ENCODE data around the gene TMEM203.

Gene TMEM203

GRCh38 chr9:137181680-137182079, 23.8 kb downstream of the TMEM203 start:
- H3K4me3 ChIP-seq (replicated peaks; ENCODE audit: insufficient read depth, low read length): no peak overlapping the region
- H3K27ac ChIP-seq (replicated peaks): no peak overlapping the region
- no peaks in the 10 kb centered on the region for H3K27me3 ChIP-seq (ENCODE audit: insufficient read depth, poor library complexity, severe bottlenecking)
- DNase-seq (ENCODE audit: low read depth in 1 of 2, low spot score in 1 of 2): no peak
- no peak for TF ChIP-seq POLR2AphosphoS5 (IDR thresholded peaks at IDR 0.05; ENCODE audit: low read depth)

GRCh38 chr9:137180491-137180890, 25.0 kb downstream of the TMEM203 start:
- no peak for DNase-seq (ENCODE audit: low read depth in 1 of 2, low spot score in 1 of 2)
- TF ChIP-seq POLR2AphosphoS5 (IDR thresholded peaks at IDR 0.05; ENCODE audit: low read depth): no peak
- TF ChIP-seq SPI1 (IDR thresholded peaks at IDR 0.05; ENCODE audit: borderline replicate concordance, low read depth): no peak
- TF ChIP-seq, protein P1, sequence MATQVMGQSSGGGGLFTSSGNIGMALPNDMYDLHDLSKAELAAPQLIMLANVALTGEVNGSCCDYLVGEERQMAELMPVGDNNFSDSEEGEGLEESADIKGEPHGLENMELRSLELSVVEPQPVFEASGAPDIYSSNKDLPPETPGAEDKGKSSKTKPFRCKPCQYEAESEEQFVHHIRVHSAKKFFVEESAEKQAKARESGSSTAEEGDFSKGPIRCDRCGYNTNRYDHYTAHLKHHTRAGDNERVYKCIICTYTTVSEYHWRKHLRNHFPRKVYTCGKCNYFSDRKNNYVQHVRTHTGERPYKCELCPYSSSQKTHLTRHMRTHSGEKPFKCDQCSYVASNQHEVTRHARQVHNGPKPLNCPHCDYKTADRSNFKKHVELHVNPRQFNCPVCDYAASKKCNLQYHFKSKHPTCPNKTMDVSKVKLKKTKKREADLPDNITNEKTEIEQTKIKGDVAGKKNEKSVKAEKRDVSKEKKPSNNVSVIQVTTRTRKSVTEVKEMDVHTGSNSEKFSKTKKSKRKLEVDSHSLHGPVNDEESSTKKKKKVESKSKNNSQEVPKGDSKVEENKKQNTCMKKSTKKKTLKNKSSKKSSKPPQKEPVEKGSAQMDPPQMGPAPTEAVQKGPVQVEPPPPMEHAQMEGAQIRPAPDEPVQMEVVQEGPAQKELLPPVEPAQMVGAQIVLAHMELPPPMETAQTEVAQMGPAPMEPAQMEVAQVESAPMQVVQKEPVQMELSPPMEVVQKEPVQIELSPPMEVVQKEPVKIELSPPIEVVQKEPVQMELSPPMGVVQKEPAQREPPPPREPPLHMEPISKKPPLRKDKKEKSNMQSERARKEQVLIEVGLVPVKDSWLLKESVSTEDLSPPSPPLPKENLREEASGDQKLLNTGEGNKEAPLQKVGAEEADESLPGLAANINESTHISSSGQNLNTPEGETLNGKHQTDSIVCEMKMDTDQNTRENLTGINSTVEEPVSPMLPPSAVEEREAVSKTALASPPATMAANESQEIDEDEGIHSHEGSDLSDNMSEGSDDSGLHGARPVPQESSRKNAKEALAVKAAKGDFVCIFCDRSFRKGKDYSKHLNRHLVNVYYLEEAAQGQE (IDR thresholded peaks at IDR 0.05; ENCODE audit: insufficient replicate concordance, low read depth): no peak
- no peak for TF ChIP-seq GABPA (IDR thresholded peaks at IDR 0.05; ENCODE audit: low read depth)
- no peak for TF ChIP-seq CTCF (IDR thresholded peaks at IDR 0.05; ENCODE audit: insufficient read depth, low read length)
- Histone ChIP-seq H3K27me3 (ENCODE audit: insufficient read depth, poor library complexity, severe bottlenecking) (no peaks in the 10 kb centered on the region), H3K27ac (replicated peaks) (no peak overlapping the region), H3K4me3 (replicated peaks; ENCODE audit: insufficient read depth, low read length) (no peak overlapping the region)

DNA sequence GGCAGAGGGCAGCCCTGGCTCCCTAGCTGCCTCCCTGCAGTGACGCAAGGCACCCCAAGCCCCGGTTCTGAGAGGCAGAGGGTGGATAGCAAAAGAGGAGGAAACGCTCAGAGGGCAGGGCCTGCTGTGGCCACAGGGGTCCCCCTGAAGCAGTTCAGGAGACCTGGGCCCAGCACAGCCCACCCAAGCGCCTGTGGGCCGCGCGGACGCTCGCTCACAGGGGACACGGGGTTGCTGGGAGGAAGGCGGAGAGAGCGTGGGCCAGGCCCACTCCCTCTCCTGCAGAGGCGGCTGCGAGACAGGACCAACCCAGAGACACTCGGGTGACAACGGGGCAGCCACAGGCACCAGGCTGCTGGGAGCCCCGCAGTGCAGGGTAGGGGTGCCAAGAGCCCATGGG, 25.7 kb downstream of the TMEM203 start:
- Histone ChIP-seq H3K27ac (replicated peaks) (no peak overlapping the region), H3K4me3 (replicated peaks; ENCODE audit: insufficient read depth, low read length) (no peak overlapping the region), H3K27me3 (ENCODE audit: insufficient read depth, poor library complexity, severe bottlenecking) (no peaks in the 10 kb centered on the region)
- no peak for TF ChIP-seq GABPA (IDR thresholded peaks at IDR 0.05; ENCODE audit: low read depth)
- no peak for TF ChIP-seq POLR2AphosphoS5 (IDR thresholded peaks at IDR 0.05; ENCODE audit: low read depth)
- DNase-seq (ENCODE audit: low read depth in 1 of 2, low spot score in 1 of 2): no peak

DNA sequence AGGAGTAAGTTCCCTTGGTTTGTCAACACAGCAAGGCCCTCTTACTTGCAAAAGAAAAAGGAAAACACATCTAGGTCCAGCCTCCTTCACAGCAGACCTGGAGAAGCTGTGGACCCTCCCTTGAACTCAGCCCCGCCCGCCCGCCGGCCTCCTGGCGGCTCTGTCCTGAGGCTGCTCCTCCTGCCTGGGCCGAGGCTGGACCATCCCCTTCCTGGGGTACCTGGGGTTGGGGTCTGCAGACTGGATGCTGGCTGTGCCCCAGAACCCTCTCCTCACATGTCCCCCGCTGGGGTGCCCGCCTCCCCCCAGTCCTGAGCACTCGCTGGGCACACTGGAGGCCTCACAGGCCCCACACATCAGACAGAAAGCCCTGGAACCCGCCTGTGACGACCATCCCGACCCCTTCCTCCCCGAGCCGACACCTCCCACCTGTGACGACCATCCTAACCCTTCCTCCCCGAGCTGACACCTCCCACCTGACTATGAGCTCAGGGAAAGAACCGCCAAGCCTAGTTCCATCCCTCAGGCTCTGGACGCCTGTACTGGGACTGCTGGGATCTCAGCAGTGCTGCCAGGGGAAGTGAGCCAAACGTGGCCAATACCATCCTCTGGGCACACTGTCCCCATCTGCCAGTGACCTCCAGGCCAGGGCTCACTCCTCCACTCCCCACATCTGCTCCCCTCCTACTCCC, 26.4 kb downstream of the TMEM203 start:
- no peak for DNase-seq (ENCODE audit: low read depth in 1 of 2, low spot score in 1 of 2)
- H3K27ac ChIP-seq (replicated peaks): no peak overlapping the region
- no peak overlapping the region for H3K4me3 ChIP-seq (replicated peaks; ENCODE audit: insufficient read depth, low read length)
- no peak for TF ChIP-seq POLR2AphosphoS5 (IDR thresholded peaks at IDR 0.05; ENCODE audit: low read depth)
- H3K27me3 ChIP-seq (ENCODE audit: insufficient read depth, poor library complexity, severe bottlenecking): no peaks in the 10 kb centered on the region

DNA sequence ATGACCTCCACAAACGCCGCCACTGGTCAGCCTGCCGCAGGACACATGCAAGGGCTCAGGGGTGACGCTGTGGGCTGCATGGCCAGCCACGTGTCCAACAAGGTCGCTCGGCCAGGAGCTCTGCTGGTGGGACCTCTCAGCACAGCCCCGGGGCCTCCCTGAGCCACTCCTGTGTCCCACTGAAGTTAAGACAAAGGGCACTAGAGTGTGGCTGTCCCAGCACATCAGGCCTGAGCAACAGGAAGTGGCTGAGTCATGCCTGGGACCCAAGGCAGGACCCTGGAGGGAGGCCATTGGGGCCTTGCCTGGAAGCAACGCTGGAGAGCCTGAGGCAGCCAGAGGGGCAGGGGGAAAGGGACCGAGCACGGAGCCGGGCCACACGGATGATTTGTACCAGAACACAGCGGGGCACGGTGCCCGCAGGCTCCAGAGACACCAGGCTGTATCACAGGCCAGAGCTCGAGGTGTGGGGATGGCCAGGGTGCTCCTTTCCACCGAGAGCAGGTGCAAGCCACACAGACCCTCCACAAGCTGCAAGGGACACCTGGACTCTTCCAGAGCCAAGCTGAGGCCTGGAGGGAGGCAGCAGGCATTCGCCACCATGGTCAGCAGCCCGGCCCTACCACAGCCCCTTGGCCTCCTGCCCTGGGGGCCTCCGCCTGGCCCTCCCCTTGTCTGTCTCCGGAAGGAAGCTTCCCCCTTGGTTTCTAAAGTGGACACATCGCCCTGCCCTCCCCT, 27.1 kb downstream of the TMEM203 start:
- Histone ChIP-seq H3K27me3 (ENCODE audit: insufficient read depth, poor library complexity, severe bottlenecking) (no peaks in the 10 kb centered on the region), H3K27ac (replicated peaks) (no peak overlapping the region), H3K4me3 (replicated peaks; ENCODE audit: insufficient read depth, low read length) (no peak overlapping the region)
- no peak for TF ChIP-seq CTCF (IDR thresholded peaks at IDR 0.05; ENCODE audit: insufficient read depth, low read length)
- no peak for TF ChIP-seq POLR2AphosphoS5 (IDR thresholded peaks at IDR 0.05; ENCODE audit: low read depth)
- no peak for TF ChIP-seq GABPA (IDR thresholded peaks at IDR 0.05; ENCODE audit: low read depth)
- TF ChIP-seq SPI1 (IDR thresholded peaks at IDR 0.05; ENCODE audit: borderline replicate concordance, low read depth): no peak
- TF ChIP-seq, protein P1 (IDR thresholded peaks at IDR 0.05; ENCODE audit: insufficient replicate concordance, low read depth): no peak
- DNase-seq (ENCODE audit: low read depth in 1 of 2, low spot score in 1 of 2): no peak

All from HL-60 (cell line).